IPS DF 19.7 (cell line): ENCODE measurements around the gene CCDC85C.

Experiments
- DNase-seq: peaks from one replicate; pipeline ENCODE4 v3.0.0-alpha.2; 2013; ENCODE audit warnings: low read depth, low spot score

The CCDC85C gene

GRCh38 chr14:99540196-99541032, 63.6 kb downstream of the CCDC85C start:
- DNase-seq = no peak

- DNase-seq = no peak
Measured at GRCh38 chr14:99539491-99539890, 64.5 kb downstream of the CCDC85C start.

GRCh38 chr14:99538733-99539132, 65.3 kb downstream of the CCDC85C start:
- DNase-seq = no peak

GRCh38 chr14:99538275-99538674, 65.7 kb downstream of the CCDC85C start:
- DNase-seq = no peak

- DNase-seq = no peak
Measured at GRCh38 chr14:99537399-99537798, 66.6 kb downstream of the CCDC85C start.

DNA sequence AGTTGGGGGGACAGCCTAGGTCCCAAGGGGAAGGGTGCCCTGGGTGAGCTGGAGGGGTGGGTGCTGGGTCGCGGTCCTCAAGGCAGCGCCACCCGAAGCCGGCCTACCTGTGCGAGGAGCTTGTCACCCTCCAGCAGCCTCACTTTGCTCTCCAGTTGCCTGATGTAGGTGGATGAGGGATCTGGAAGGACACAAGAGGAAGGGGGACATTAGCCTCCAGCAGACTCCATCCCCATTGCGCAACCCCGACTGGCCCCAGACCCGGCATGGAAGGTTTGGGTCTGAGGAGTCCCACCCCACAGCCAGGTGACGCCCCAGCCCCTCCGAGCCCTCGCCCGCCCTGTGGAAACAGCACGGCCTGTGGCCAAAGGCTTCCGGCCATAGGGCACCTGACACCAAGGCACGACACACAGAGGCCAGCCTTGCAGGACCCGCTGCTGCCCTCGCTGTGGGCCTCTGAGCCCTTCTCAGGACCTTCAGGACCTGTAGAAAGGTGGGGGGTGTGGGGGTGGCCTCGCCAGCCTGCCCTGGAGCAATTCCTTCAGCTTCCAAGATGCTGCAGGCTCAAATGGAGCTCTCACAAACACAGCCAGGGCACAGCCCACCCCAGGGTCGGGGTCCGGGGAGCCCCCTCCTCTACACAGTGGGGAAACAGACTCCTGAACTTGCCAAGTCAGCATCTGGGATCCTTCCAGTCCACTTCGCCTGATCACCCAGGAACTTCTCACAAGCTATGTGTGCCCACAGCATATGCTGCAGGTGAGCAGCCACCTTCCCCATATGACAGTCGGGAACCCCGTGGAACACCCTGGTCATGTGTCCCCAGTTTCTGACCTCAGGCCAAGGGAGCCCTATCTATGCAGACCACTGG, 67.9 kb downstream of the CCDC85C start:
- DNase-seq = no peak

DNA sequence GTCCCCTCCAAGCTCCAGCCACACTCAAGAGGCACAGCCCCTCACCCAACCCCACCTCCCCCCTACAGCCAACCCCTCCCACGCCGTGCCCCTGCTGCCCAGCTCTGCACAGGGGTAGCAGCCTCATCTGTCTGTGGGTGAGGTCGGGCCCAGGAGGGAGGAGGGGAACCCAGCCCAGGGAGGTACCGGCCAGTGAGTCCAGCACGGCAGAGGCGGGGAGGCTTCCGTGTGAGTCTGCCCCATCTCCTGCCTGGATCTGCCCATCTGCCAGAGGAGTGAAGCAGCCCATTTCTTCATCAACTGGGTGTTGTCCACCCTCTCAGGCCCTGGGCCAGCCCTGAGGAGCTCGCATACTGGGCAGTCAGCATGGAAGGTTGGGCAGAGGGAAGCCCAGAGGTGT, 68.6 kb downstream of the CCDC85C start:
- DNase-seq = no peak

GRCh38 chr14:99534863-99535262, 69.1 kb downstream of the CCDC85C start:
- no peak for DNase-seq

- DNase-seq = no peak
Measured at GRCh38 chr14:99534333-99534732, 69.7 kb downstream of the CCDC85C start.

GRCh38 chr14:99532310-99532709, 71.7 kb downstream of the CCDC85C start:
- DNase-seq = no peak

- DNase-seq = no peak
Measured at GRCh38 chr14:99531251-99532096, 72.5 kb downstream of the CCDC85C start.

GRCh38 chr14:99530407-99531155, 73.4 kb downstream of the CCDC85C start:
- no peak for DNase-seq

DNA sequence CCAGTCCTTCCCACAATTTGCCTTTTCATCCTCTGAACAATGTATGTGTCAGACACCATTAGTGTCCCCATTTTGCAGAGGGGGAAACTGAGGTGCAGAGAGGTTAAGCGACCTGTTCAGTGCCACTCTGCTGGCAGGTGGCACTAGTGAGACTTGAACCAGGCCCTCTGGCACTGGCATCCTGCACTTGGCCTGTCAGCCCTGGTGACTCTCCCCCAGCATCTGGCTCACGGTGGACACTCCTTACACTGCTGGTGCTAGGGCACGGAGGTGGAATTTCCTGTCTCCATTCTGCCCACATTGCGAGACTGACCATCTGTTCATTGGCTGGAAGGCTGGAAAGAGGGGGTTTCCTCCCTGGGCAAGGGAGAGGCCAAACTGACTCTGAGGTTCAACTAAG, 74.1 kb downstream of the CCDC85C start:
- no peak for DNase-seq

DNA sequence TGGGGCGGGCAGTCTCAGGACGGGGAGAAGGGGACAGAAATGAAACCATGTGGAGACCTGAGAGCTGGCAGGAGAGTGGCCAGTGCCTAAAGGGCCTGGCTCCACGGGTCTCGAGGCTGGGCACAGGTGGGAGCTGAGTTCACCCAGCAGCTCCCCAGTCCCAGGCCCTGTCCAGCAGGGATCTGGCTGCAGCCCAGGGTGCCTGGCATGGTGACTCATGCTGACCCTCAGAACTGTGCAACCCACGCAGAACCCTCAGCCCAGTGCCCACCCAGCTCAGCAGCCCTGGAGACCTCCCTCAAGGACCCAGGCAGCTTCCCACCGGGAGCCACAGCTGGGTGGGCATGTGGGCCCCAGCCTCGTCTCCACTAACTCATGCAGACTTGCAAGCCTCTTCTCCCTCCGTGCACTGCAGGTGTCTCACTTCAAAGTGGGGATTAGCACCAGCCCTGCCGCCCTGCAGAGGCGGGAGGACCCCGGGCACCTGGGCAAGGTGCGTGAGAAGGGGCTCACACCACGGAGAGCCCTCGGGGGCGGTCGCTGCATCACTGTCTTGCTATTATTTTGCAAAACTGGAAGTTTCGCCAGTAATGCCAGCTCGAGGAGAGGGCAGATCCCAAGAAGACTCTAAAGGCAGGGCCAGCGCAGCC, 76.5 kb downstream of the CCDC85C start:
- DNase-seq = no peak

GRCh38 chr14:99527026-99527425, 77.0 kb downstream of the CCDC85C start:
- no peak for DNase-seq

DNA sequence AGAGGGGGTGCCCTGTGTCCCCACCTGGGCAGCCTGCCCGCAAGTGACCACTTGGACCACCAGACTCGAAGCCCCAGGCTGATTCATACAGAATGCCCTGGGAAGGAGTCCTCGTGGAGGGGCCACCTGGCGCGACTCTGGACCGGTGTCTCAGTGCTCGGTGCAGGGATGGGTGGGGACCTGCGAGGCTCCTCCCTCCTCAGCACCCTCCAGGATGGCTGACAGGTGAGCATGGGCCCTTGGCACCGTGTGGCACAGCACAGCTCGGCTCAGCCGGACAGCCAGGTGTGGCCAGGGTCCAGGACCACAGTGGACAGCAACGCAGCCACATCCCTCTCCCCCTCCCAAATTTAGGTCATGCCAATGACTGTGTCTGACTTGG, 78.3 kb downstream of the CCDC85C start:
- DNase-seq = no peak

DNA sequence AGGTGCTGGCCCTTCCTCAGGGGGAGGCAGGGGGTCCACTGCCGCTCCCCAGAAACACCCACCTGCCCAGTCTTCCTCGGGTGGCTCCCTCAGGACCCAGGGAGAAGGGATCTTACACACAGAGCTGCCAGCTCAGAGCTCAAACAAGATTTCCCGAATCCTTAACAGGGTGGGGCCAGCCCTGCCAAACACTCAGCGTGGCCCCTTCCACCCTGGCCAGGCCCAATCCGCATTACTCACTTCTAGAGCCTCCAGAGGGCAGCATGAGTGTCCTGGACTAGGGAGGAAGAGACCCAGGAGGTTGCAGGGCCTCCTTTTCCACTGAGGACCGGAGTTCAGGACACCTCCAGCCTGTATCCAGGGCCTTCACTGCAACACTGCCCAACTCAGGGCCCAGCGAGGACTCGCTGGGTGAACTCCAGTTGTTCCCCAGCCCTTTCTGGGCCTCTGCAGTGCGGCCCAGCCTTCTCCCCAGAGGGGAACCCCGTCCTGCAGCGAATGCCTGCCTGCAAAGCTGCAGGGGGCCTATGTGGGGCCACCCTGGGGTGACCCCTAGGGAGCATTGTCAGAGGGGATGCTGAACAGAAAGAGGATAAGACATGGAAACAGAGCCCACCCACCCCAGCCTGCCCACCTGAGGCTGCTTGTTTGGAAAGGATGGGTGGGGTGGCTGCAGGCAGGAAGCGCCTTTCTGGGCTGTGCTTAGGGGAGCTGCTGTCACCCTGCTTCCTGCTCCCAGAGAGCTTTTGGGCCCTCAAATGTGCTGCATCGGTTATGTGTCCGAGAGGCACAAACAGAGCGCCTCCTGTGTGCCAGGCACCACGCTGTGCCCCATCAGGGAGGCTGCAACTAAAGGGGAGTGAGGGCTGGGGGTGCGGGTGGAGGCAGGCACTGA, 79.0 kb downstream of the CCDC85C start:
- DNase-seq = no peak

GRCh38 chr14:99524091-99524661, 79.8 kb downstream of the CCDC85C start:
- no peak for DNase-seq

- DNase-seq = no peak
Measured at GRCh38 chr14:99523704-99524055, 80.3 kb downstream of the CCDC85C start.
